SU-DHL-6 (cell line): ENCODE measurements around the gene ARFGEF2.

ENCODE experiments used
- EZH2phosphoT487 ChIP-seq: fragments of 200-600 bp; sonication (generic), shearing (Covaris generic); conservative IDR thresholded peaks from 2 replicates; pipeline ENCODE4 v1.6.1; 2018; ENCODE audit warnings: mild to moderate bottlenecking, antibody characterized with exemption, low read length, moderate library complexity, mixed read lengths
- TF ChIP-seq, protein P1 (sequence below): fragments of 200-600 bp; sonication (generic); IDR thresholded peaks from one replicate; pipeline ENCODE4 v1.5.1; 2017; ENCODE audit warnings: antibody characterized with exemption, mild to moderate bottlenecking, low read length, moderate library complexity; ENCODE audit not compliant: insufficient read depth, poor library complexity, severe bottlenecking

DNA sequence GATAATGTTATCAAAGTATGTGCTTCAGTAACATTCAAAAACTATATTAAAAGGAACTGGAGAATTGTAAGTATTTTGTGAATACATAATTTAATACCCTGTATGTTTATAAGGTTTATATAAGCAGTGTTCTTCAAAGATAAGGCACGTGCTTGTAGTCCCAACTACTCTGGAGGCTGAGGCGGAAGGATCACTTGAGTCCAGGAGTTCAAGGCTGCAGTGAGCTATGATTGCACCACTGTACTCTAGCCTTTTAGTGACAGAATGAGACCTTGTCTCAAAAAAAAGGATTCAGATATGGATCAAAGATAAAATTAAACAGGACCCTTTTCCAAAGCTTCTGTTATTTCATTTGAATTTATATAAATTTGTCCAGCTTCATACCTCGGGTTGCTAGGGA is 141.8 kb downstream of the ARFGEF2 start:
- TF ChIP-seq, protein P1, sequence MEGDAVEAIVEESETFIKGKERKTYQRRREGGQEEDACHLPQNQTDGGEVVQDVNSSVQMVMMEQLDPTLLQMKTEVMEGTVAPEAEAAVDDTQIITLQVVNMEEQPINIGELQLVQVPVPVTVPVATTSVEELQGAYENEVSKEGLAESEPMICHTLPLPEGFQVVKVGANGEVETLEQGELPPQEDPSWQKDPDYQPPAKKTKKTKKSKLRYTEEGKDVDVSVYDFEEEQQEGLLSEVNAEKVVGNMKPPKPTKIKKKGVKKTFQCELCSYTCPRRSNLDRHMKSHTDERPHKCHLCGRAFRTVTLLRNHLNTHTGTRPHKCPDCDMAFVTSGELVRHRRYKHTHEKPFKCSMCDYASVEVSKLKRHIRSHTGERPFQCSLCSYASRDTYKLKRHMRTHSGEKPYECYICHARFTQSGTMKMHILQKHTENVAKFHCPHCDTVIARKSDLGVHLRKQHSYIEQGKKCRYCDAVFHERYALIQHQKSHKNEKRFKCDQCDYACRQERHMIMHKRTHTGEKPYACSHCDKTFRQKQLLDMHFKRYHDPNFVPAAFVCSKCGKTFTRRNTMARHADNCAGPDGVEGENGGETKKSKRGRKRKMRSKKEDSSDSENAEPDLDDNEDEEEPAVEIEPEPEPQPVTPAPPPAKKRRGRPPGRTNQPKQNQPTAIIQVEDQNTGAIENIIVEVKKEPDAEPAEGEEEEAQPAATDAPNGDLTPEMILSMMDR: no peak
- no peak for TF ChIP-seq EZH2phosphoT487
